ENCODE measurements around the gene WDR1. TPM values are rescaled to one million over a fixed set of nuclear protein-coding genes. Genes with fewer than 3 reads are reported as not detected.
A peak's percentile ranks its signal among the peaks of the same experiment; 100 is the strongest.

The WDR1 gene
- total RNA-seq, 1 experiment from 2014 or later: 258 TPM

GRCh38 chr4:10090467-10091250, 25.9 kb downstream of the WDR1 start:
- no peak overlapping the region for H2AFZ ChIP-seq
- no peaks in the 10 kb centered on the region for H3K9me3 ChIP-seq (ENCODE audit: insufficient read depth, low read depth)
- H3K9me2 ChIP-seq (ENCODE audit: insufficient read depth): no peaks in the 10 kb centered on the region
- intact Hi-C loops (cut with micrococcal nuclease; ENCODE audit: unreplicated experiment): no loop called here
- ChIA-PET POLR2A (ENCODE audit: unreplicated experiment) (no interaction called here), CTCF (no interaction called here)
- H3K79me2 ChIP-seq (ENCODE audit: low read depth): peaks cover 44% of the 10 kb centered on the region
- H3K4me2 ChIP-seq: no peak overlapping the region
- no peak overlapping the region for H3K4me3 ChIP-seq
- H3K27me3 ChIP-seq (ENCODE audit: insufficient read depth, low read depth): no peaks in the 10 kb centered on the region
- peaks cover 21% of the 10 kb centered on the region for H4K20me1 ChIP-seq (ENCODE audit: insufficient read depth)
- H3F3A ChIP-seq (ENCODE audit: insufficient read depth, low read depth): peaks cover under 1% of the 10 kb centered on the region; the same call in 1 of the 2 replicates
- no peak for TF ChIP-seq CTCF (conservative IDR thresholded peaks at IDR 0.05)
- TF ChIP-seq EZH2 (IDR thresholded peaks at IDR 0.05; ENCODE audit: low read depth): no peak
- H3K36me3 ChIP-seq (ENCODE audit: low read depth): 0 out of 2 replicates have a peak, but pooled peaks cover 13% of the 10 kb centered on the region
- no peak overlapping the region for H3K27ac ChIP-seq
- DNase-seq: no peak
- no TSS peak for BruUV-seq (replicated peaks)
- peaks cover 7% of the 10 kb centered on the region for H3K4me1 ChIP-seq (replicated peaks; ENCODE audit: insufficient read depth)

GRCh38 chr4:10089346-10089745, 27.3 kb downstream of the WDR1 start:
- intact Hi-C loops (cut with micrococcal nuclease; ENCODE audit: unreplicated experiment): no loop called here
- Histone ChIP-seq H3K79me2 (ENCODE audit: low read depth) (peaks cover 31% of the 10 kb centered on the region), H3K4me1 (replicated peaks; ENCODE audit: insufficient read depth) (no peaks in the 10 kb centered on the region), H3K36me3 (ENCODE audit: low read depth) (0 out of 2 replicates have a peak, but pooled peaks cover 4% of the 10 kb centered on the region), H3K4me2 (no peak overlapping the region), H2AFZ (no peak overlapping the region), H3K9me2 (ENCODE audit: insufficient read depth) (no peaks in the 10 kb centered on the region), H4K20me1 (ENCODE audit: insufficient read depth) (peaks cover 18% of the 10 kb centered on the region), H3K4me3 (no peak overlapping the region), H3K9me3 (ENCODE audit: insufficient read depth, low read depth) (no peaks in the 10 kb centered on the region), H3K27ac (no peak overlapping the region), H3K27me3 (ENCODE audit: insufficient read depth, low read depth) (no peaks in the 10 kb centered on the region), H3F3A (ENCODE audit: insufficient read depth, low read depth) (no peaks in the 10 kb centered on the region)
- TF ChIP-seq EZH2 (IDR thresholded peaks at IDR 0.05; ENCODE audit: low read depth) (no peak), CTCF (conservative IDR thresholded peaks at IDR 0.05) (peak; percentile 41; the same call in 1 of the 2 replicates)
- DNase-seq: no peak
- ChIA-PET POLR2A (ENCODE audit: unreplicated experiment) (no interaction called here), CTCF (no interaction called here)
- no TSS peak for BruUV-seq (replicated peaks)

DNA sequence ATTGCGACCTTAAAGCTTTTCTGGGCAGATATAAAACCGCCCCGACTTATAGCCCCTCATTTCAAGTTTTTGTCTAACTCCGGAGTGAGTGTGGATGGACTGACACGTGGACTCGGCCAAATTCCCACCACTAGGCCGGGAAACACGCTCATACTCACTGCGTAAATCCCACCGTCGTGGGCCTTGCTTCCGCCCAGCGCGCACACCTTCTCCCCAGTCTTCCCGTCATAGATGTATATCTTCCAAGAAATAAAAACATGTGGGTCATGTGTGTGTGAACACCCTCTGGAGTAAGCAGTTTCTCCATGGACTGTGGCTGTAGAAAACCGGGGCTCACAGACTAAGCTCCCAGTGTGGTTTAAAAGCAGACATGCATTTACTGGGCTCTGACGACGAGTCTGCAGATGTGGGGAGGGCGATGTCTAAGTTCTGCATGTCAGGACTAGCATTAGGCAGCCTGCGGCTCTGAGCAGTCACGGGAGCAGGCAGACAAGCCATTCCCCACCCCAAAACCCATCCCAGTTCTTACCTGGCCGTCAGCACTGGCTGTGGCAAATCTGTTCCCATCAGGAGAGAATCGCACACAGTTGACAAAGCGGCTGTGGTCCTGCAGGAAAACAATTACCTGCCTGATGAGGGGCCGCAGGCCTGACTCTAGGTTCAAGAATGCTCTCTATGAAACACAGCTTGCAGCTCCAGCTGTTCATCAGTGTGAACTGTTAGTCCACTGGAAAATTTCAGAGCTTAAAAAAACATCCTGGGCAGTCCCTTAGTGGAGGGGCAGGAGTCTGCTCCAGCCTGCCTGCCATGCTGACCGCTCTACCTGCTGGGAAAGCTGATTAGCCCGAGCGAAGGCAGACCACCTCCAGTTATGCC, 28.2 kb downstream of the WDR1 start:
- Histone ChIP-seq H3K4me1 (replicated peaks; ENCODE audit: insufficient read depth) (no peaks in the 10 kb centered on the region), H3K36me3 (ENCODE audit: low read depth) (0 out of 2 replicates have a peak, but pooled peaks cover 4% of the 10 kb centered on the region), H3K9me2 (ENCODE audit: insufficient read depth) (no peaks in the 10 kb centered on the region), H3K4me2 (no peak overlapping the region), H3K9me3 (ENCODE audit: insufficient read depth, low read depth) (no peaks in the 10 kb centered on the region), H3K4me3 (no peak overlapping the region), H3K27me3 (ENCODE audit: insufficient read depth, low read depth) (no peaks in the 10 kb centered on the region), H2AFZ (no peak overlapping the region), H3K27ac (no peak overlapping the region), H4K20me1 (ENCODE audit: insufficient read depth) (peaks cover 14% of the 10 kb centered on the region), H3F3A (ENCODE audit: insufficient read depth, low read depth) (no peaks in the 10 kb centered on the region), H3K79me2 (ENCODE audit: low read depth) (peaks cover 21% of the 10 kb centered on the region)
- ChIA-PET POLR2A (ENCODE audit: unreplicated experiment) (no interaction called here), CTCF (no interaction called here)
- no TSS peak for BruUV-seq (replicated peaks)
- intact Hi-C loops (cut with micrococcal nuclease; ENCODE audit: unreplicated experiment): no loop called here
- TF ChIP-seq EZH2 (IDR thresholded peaks at IDR 0.05; ENCODE audit: low read depth) (no peak), CTCF (conservative IDR thresholded peaks at IDR 0.05) (no peak)
- no peak for DNase-seq

All from PC-9 (cell line).